Activated CD4-positive, alpha-beta memory T cell treated with anti-CD3 and anti-CD28 coated beads, Interleukin-2, amount 10 ng/mL, durations not matched to agents 7 days and 5 days (primary cell): ENCODE measurements around the gene MED15. TPM values are rescaled to one million over a fixed set of nuclear protein-coding genes. Genes with fewer than 3 reads are reported as not detected.

ENCODE experiments used
- CTCF ChIA-PET: fragments of 350-600 bp; sonication (Branson Sonifier 250); formaldehyde crosslinking; loops from one replicate; lab custom pipeline; 2021; ENCODE audit warnings: antibody characterized with exemption, inconsistent platforms; lab: Charles Lee
- POLR2A ChIA-PET: fragments of 350-600 bp; sonication (Branson Sonifier 250); formaldehyde crosslinking; loops from one replicate; lab custom pipeline; 2021; ENCODE audit warnings: antibody characterized with exemption; lab: Charles Lee
- DNase-seq: peaks from one replicate; pipeline ENCODE4 v3.0.0-alpha.2; 2020
- H3K27ac Mint-ChIP-seq: one replicate; pipeline ENCODE4 v1.8.0; 2021; ENCODE audit warnings: mild to moderate bottlenecking, mixed read lengths
- H3K27me3 Mint-ChIP-seq: one replicate; pipeline ENCODE4 v1.8.0; 2021; ENCODE audit warnings: mixed read lengths
- H3K36me3 Mint-ChIP-seq: one replicate; pipeline ENCODE4 v1.8.0; 2021; ENCODE audit warnings: low read depth, mixed read lengths
- H3K4me1 Mint-ChIP-seq: one replicate; pipeline ENCODE4 v1.8.0; 2021; ENCODE audit warnings: mixed read lengths
- H3K4me3 Mint-ChIP-seq: one replicate; pipeline ENCODE4 v1.8.0; 2021; ENCODE audit warnings: mild to moderate bottlenecking, mixed read lengths
- H3K9me3 Mint-ChIP-seq: one replicate; pipeline ENCODE4 v1.8.0; 2021; ENCODE audit warnings: mixed read lengths
- total RNA-seq, 2 experiments: library from RNA; stranded (reverse); gene quantifications; one replicate each; pipeline ENCODE4 v1.2.3, GENCODE V29; 2021

MED15 gene
- total RNA-seq, 2 experiments from 2014 or later, result 168 TPM

DNA sequence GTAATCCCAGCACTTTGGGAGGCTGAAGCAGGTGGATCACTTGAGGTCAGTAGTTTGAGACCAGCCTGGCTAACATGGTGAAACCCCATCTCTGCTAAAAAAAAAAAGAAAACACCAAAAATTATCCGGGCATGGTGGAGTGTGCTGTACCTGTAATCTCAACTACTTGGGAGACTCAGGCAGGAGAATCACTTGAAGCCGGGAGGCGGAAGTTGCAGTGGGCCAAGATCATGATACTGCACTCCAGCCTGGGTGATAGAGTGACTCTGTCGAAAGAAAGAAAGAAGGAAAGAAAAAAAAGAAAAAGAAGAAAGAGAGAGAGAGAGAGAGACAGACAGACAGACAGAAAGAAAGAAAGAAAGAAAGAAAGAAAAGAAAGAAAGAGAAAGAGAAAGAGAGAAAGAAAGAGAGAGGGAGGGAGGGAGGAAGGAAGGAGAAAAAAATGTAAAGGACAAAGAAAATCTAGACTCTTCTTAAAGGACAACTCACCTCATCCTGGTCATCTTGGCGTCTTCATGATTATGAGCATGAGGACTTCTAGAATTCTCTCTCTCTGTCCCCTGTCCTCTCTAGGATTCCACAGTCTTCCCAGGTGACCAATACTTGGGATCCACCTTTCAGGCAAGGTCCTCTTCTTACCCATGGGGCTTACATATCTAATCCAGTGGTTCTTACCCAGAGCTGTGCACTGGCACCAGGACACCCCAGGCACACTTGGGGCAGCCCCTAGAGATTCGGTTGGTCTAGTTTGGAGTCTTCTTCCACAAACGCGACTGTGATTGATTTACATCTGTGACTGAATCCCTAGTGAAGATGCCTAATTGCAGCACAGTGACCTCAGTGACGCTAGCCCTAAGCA lies 120.9 kb downstream of the MED15 start:
- Mint-ChIP-seq H3K4me1 (peaks cover 11% of the 10 kb centered on the region), H3K4me3 (no peak overlapping the region), H3K27ac (no peak overlapping the region), H3K36me3 (no peaks in the 10 kb centered on the region), H3K9me3 (no peaks in the 10 kb centered on the region), H3K27me3 (peaks cover 6% of the 10 kb centered on the region)
- DNase-seq, result no peak
- ChIA-PET CTCF (no interaction called here), POLR2A (no interaction called here)

DNA sequence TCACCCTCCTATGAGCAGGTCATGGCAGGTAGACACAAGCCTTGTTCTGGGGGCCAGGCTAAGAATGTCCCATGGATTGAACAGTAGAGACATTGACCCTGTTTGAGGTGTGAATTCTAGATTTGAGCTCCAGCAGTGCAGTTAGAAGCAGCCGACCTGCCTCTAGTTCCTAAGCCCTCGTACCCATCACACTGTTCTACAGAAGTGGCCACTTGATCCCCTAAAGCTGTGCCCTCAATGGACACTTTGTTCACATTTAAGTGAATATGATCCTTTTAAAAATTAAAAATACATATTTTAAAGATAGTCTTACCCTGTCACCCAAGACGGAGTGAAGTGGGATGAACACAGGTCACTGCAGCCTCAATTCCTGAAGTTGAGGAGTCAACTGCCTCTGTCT lies 122.0 kb downstream of the MED15 start:
- DNase-seq, result no peak
- Mint-ChIP-seq H3K36me3 (no peaks in the 10 kb centered on the region), H3K27me3 (peaks cover 6% of the 10 kb centered on the region), H3K9me3 (no peaks in the 10 kb centered on the region), H3K4me1 (peaks cover 4% of the 10 kb centered on the region), H3K4me3 (no peak overlapping the region), H3K27ac (no peak overlapping the region)
- CTCF ChIA-PET, result no interaction called here
- POLR2A ChIA-PET, result no interaction called here

GRCh38 chr22:20630873-20631617 lies 123.6 kb downstream of the MED15 start:
- H3K9me3 Mint-ChIP-seq, result no peaks in the 10 kb centered on the region
- H3K27ac Mint-ChIP-seq, result no peak overlapping the region
- no peak for DNase-seq
- ChIA-PET POLR2A (no interaction called here), CTCF (no interaction called here)
- H3K27me3 Mint-ChIP-seq, result peaks cover 6% of the 10 kb centered on the region
- H3K4me1 Mint-ChIP-seq, result peaks cover 1% of the 10 kb centered on the region
- H3K4me3 Mint-ChIP-seq, result no peak overlapping the region
- no peaks in the 10 kb centered on the region for H3K36me3 Mint-ChIP-seq

- no peaks in the 10 kb centered on the region for H3K36me3 Mint-ChIP-seq
- H3K4me3 Mint-ChIP-seq, result no peak overlapping the region
- no peak overlapping the region for H3K27ac Mint-ChIP-seq
- ChIA-PET POLR2A (no interaction called here), CTCF (no interaction called here)
- H3K27me3 Mint-ChIP-seq, result peaks cover 6% of the 10 kb centered on the region
- DNase-seq, result no peak
- peaks cover 1% of the 10 kb centered on the region for H3K4me1 Mint-ChIP-seq
- no peaks in the 10 kb centered on the region for H3K9me3 Mint-ChIP-seq
Observed at GRCh38 chr22:20632082-20632481, 124.7 kb downstream of the MED15 start.

DNA sequence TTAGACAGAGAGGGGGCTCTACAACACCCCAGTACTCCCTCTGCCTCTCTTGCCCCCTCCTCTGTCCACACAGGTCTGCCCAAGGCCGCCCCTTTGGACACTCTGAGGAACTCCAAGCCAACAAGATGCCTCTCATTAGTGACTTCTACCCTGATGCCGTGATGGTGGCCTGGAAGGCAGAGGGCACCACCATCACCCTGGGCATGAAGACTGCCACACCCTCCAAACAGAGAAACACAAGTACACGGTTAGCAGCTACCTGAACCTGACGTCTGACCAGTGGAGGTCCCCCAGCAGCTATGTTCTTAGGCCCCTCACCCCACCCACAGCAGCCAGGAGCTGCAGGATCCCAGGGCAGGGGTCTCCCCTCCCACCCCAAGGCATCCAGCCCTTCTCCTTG lies 125.1 kb downstream of the MED15 start:
- H3K4me3 Mint-ChIP-seq, result no peak overlapping the region
- H3K9me3 Mint-ChIP-seq, result no peaks in the 10 kb centered on the region
- no peak for DNase-seq
- no peak overlapping the region for H3K27ac Mint-ChIP-seq
- POLR2A ChIA-PET, result no interaction called here
- CTCF ChIA-PET, result no interaction called here
- H3K4me1 Mint-ChIP-seq, result peaks cover 1% of the 10 kb centered on the region
- H3K27me3 Mint-ChIP-seq, result peaks cover 6% of the 10 kb centered on the region
- no peaks in the 10 kb centered on the region for H3K36me3 Mint-ChIP-seq

DNA sequence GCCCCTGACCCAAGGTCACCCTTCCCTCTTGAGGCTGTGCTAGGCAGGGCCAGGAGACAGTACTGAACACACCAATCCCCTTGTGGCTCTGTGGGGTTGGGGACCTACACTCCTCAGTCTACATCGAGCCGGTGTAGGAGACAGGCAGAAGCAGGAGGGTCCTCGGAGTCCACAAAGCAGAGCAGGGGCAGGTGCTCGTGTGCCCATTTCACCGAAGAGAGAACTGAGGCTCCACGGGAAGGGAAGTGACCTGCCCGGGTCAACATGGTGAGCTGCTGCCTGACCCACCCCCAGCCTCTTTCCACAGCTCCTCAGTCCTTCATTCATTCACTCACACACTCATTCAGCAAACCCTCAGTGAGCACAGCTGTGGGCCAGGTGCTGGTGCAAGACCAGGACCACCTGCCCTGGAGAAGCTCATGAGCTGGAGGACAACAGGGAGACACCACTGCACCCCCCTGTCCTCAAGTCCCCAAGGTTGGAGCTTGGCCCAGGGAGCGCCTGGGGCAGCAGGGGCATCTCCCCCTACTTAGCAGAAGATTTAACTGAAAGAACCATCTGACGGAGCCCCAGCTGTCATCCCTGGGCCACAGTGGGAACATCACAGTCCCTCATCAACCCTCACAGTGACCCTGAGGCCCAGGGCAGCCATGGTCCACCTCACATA lies 127.3 kb downstream of the MED15 start:
- no peak overlapping the region for H3K4me3 Mint-ChIP-seq
- H3K36me3 Mint-ChIP-seq, result no peaks in the 10 kb centered on the region
- no peaks in the 10 kb centered on the region for H3K9me3 Mint-ChIP-seq
- peaks cover 15% of the 10 kb centered on the region for H3K27me3 Mint-ChIP-seq
- no peak for DNase-seq
- H3K4me1 Mint-ChIP-seq, result peaks cover 1% of the 10 kb centered on the region
- ChIA-PET POLR2A (no interaction called here), CTCF (no interaction called here)
- no peak overlapping the region for H3K27ac Mint-ChIP-seq

- no peak for DNase-seq
- Mint-ChIP-seq H3K4me1 (peaks cover 1% of the 10 kb centered on the region), H3K36me3 (no peaks in the 10 kb centered on the region), H3K27ac (no peak overlapping the region), H3K4me3 (no peak overlapping the region), H3K27me3 (peaks cover 15% of the 10 kb centered on the region), H3K9me3 (peaks cover 3% of the 10 kb centered on the region)
- POLR2A ChIA-PET, result no interaction called here
- CTCF ChIA-PET, result no interaction called here
Observed at GRCh38 chr22:20635227-20635591, 127.8 kb downstream of the MED15 start.

- ChIA-PET POLR2A (no interaction called here), CTCF (interaction anchor here (0.5 kb wide), 1 partner anchor 117 kb away, joined by 3 read pairs; no protein-coding TSS in a partner anchor)
- Mint-ChIP-seq H3K36me3 (no peaks in the 10 kb centered on the region), H3K27ac (no peak overlapping the region), H3K4me1 (peaks cover 1% of the 10 kb centered on the region), H3K4me3 (no peak overlapping the region), H3K27me3 (peaks cover 13% of the 10 kb centered on the region), H3K9me3 (peaks cover 3% of the 10 kb centered on the region)
- DNase-seq, result no peak
Observed at GRCh38 chr22:20636075-20636812, 128.8 kb downstream of the MED15 start.

GRCh38 chr22:20636945-20637344 lies 129.5 kb downstream of the MED15 start:
- ChIA-PET CTCF (interaction anchor here (0.5 kb wide), 1 partner anchor 117 kb away, joined by 3 read pairs; no protein-coding TSS in a partner anchor), POLR2A (no interaction called here)
- H3K4me1 Mint-ChIP-seq, result peaks cover 1% of the 10 kb centered on the region
- H3K36me3 Mint-ChIP-seq, result no peaks in the 10 kb centered on the region
- H3K9me3 Mint-ChIP-seq, result peaks cover 3% of the 10 kb centered on the region
- DNase-seq, result no peak
- peaks cover 13% of the 10 kb centered on the region for H3K27me3 Mint-ChIP-seq
- H3K4me3 Mint-ChIP-seq, result no peak overlapping the region
- H3K27ac Mint-ChIP-seq, result no peak overlapping the region

Other genes starting within 250 kb of the MED15 start
- 1 to 10 TPM; 2.3 to 3.1 TPM for gene RTN4R, start 239.3 kb upstream of the MED15 start, total RNA-seq
- 10 to 100 TPM; 40.8 to 41.1 TPM for gene DGCR6L, start 187.6 kb upstream of the MED15 start, total RNA-seq
- gene ZNF74, start 113.5 kb upstream of the MED15 start, total RNA-seq, result 1 to 10 TPM; 6.1 to 6.2 TPM
- 1 to 10 TPM; 1.1 to 1.2 TPM for gene SCARF2, start 69.8 kb upstream of the MED15 start, total RNA-seq
- 10 to 100 TPM; 31.1 to 32.8 TPM for gene KLHL22, start 11.8 kb upstream of the MED15 start, total RNA-seq